ENCODE results near the gene EMX2. TPM values are rescaled to one million over a fixed set of nuclear protein-coding genes. Genes with fewer than 3 reads are reported as not detected.

Gene EMX2
- total and polyA plus RNA-seq, 2 experiments from 2014 or later: 13.2 to 16.3 TPM

- in situ Hi-C loops (cut with MboI): no loop called here
- peak; percentile 73 for DNase-seq
- Histone ChIP-seq H3K27ac (peak overlapping the region; percentile 68), H3K9me3 (ENCODE audit: low read depth) (no peaks in the 10 kb centered on the region), H3K4me3 (peak overlapping the region; percentile 66), H3K36me3 (ENCODE audit: low read depth) (no peaks in the 10 kb centered on the region), H3K4me1 (ENCODE audit: insufficient read depth) (peaks cover 40% of the 10 kb centered on the region), H3K4me2 (ENCODE audit: unreplicated experiment) (peak overlapping the region; percentile 74), H3K27me3 (replicated peaks; ENCODE audit: insufficient read depth) (no peaks in the 10 kb centered on the region), H4K20me1 (ENCODE audit: insufficient read depth) (no peaks in the 10 kb centered on the region), H2AFZ (no peak overlapping the region), H3K9ac (peak overlapping the region; percentile 80), H3K9me2 (ENCODE audit: insufficient read depth) (no peaks in the 10 kb centered on the region), H3K79me2 (ENCODE audit: insufficient read depth) (peaks cover 99% of the 10 kb centered on the region), H3F3A (ENCODE audit: insufficient read depth) (peaks cover 6% of the 10 kb centered on the region)
- TF ChIP-seq EZH2phosphoT487 (IDR thresholded peaks at IDR 0.05; ENCODE audit: insufficient read depth, low read depth) (no peak), EZH2 (IDR thresholded peaks at IDR 0.05; ENCODE audit: insufficient read depth, poor library complexity, severe bottlenecking) (no peak)
- 60 to 65% methylated on average over 48 to 54 of the region's 54 CpGs for WGBS, 2 experiments (ENCODE audit: low coverage in 1 of 2, low lambda C conversion rate in 2 of 2, missing lambda C conversion rate in 2 of 2)
Measured at GRCh38 chr10:117535298-117536071, 7.1 kb upstream of the EMX2 start.

GRCh38 chr10:117536072-117536865, 6.3 kb upstream of the EMX2 start:
- WGBS, 2 experiments (ENCODE audit: low coverage in 1 of 2, low lambda C conversion rate in 2 of 2, missing lambda C conversion rate in 2 of 2): 63 to 68% methylated on average over 35 of the region's 35 CpGs
- no peak overlapping the region for H3K4me3 ChIP-seq

GRCh38 chr10:117536866-117537435, 5.6 kb upstream of the EMX2 start:
- Histone ChIP-seq H3K79me2 (ENCODE audit: insufficient read depth) (peaks cover 92% of the 10 kb centered on the region), H3K4me1 (ENCODE audit: insufficient read depth) (peaks cover 44% of the 10 kb centered on the region), H3K27me3 (replicated peaks; ENCODE audit: insufficient read depth) (no peaks in the 10 kb centered on the region), H3K9ac (peak overlapping the region; percentile 87), H3K36me3 (ENCODE audit: low read depth) (no peaks in the 10 kb centered on the region), H2AFZ (peak overlapping the region; percentile 84; the same call in 1 of the 2 replicates), H4K20me1 (ENCODE audit: insufficient read depth) (no peaks in the 10 kb centered on the region), H3K9me2 (ENCODE audit: insufficient read depth) (no peaks in the 10 kb centered on the region), H3K4me2 (ENCODE audit: unreplicated experiment) (peak overlapping the region; percentile 74), H3F3A (ENCODE audit: insufficient read depth) (peaks cover 18% of the 10 kb centered on the region), H3K4me3 (peak overlapping the region; percentile 67), H3K27ac (0 out of 2 replicates have a peak overlapping the region, but pooled peaks have one; percentile 83), H3K9me3 (ENCODE audit: low read depth) (no peaks in the 10 kb centered on the region)
- WGBS, 2 experiments (ENCODE audit: low coverage in 1 of 2, low lambda C conversion rate in 2 of 2, missing lambda C conversion rate in 2 of 2): 56 to 62% methylated on average over 34 to 35 of the region's 40 CpGs
- in situ Hi-C loops (cut with MboI): no loop called here
- no peak for DNase-seq
- TF ChIP-seq EZH2 (IDR thresholded peaks at IDR 0.05; ENCODE audit: insufficient read depth, poor library complexity, severe bottlenecking): no peak
- no peak for TF ChIP-seq EZH2phosphoT487 (IDR thresholded peaks at IDR 0.05; ENCODE audit: insufficient read depth, low read depth)

More at GRCh38 chr10:117536072-117536865, 6.3 kb upstream of the EMX2 start:
- Histone ChIP-seq H3F3A (ENCODE audit: insufficient read depth) (peaks cover 13% of the 10 kb centered on the region), H3K36me3 (ENCODE audit: low read depth) (no peaks in the 10 kb centered on the region), H4K20me1 (ENCODE audit: insufficient read depth) (no peaks in the 10 kb centered on the region), H3K9me2 (ENCODE audit: insufficient read depth) (no peaks in the 10 kb centered on the region), H2AFZ (no peak overlapping the region), H3K4me2 (ENCODE audit: unreplicated experiment) (no peak overlapping the region), H3K9ac (peak overlapping the region; percentile 80), H3K9me3 (ENCODE audit: low read depth) (no peaks in the 10 kb centered on the region), H3K79me2 (ENCODE audit: insufficient read depth) (peaks cover 98% of the 10 kb centered on the region), H3K4me1 (ENCODE audit: insufficient read depth) (peaks cover 44% of the 10 kb centered on the region), H3K27me3 (replicated peaks; ENCODE audit: insufficient read depth) (no peaks in the 10 kb centered on the region), H3K27ac (peak overlapping the region; percentile 68; the same call in 1 of the 2 replicates)
- TF ChIP-seq EZH2phosphoT487 (IDR thresholded peaks at IDR 0.05; ENCODE audit: insufficient read depth, low read depth): no peak
- no peak for TF ChIP-seq EZH2 (IDR thresholded peaks at IDR 0.05; ENCODE audit: insufficient read depth, poor library complexity, severe bottlenecking)
- peak; percentile 37 for DNase-seq
- in situ Hi-C loops (cut with MboI): no loop called here

- peak overlapping the region; percentile 87 for H3K9ac ChIP-seq
- H3K9me2 ChIP-seq (ENCODE audit: insufficient read depth): no peaks in the 10 kb centered on the region
- TF ChIP-seq EZH2 (IDR thresholded peaks at IDR 0.05; ENCODE audit: insufficient read depth, poor library complexity, severe bottlenecking) (no peak), EZH2phosphoT487 (IDR thresholded peaks at IDR 0.05; ENCODE audit: insufficient read depth, low read depth) (no peak)
- H3K79me2 ChIP-seq (ENCODE audit: insufficient read depth): peaks cover 86% of the 10 kb centered on the region
- no peaks in the 10 kb centered on the region for H3K36me3 ChIP-seq (ENCODE audit: low read depth)
- H3K9me3 ChIP-seq (ENCODE audit: low read depth): no peaks in the 10 kb centered on the region
- peak; percentile 85 for DNase-seq
- 4 to 6% methylated on average over 34 to 39 of the region's 39 CpGs for WGBS, 2 experiments (ENCODE audit: low coverage in 1 of 2, low lambda C conversion rate in 2 of 2, missing lambda C conversion rate in 2 of 2)
- H4K20me1 ChIP-seq (ENCODE audit: insufficient read depth): no peaks in the 10 kb centered on the region
- H3K4me1 ChIP-seq (ENCODE audit: insufficient read depth): peaks cover 40% of the 10 kb centered on the region
- in situ Hi-C loops (cut with MboI): no loop called here
- peak overlapping the region; percentile 74 for H3K4me2 ChIP-seq (ENCODE audit: unreplicated experiment)
- H3K4me3 ChIP-seq: peak overlapping the region; percentile 67
- no peaks in the 10 kb centered on the region for H3K27me3 ChIP-seq (replicated peaks; ENCODE audit: insufficient read depth)
- H2AFZ ChIP-seq: peak overlapping the region; percentile 84
- peak overlapping the region; percentile 83 for H3K27ac ChIP-seq
- peaks cover 21% of the 10 kb centered on the region for H3F3A ChIP-seq (ENCODE audit: insufficient read depth)
Measured at GRCh38 chr10:117537436-117537903, 5.1 kb upstream of the EMX2 start.
